HepG2 (cell line): ENCODE measurements around the gene ABCC3. TPM values are rescaled to one million over a fixed set of nuclear protein-coding genes. Genes with fewer than 3 reads are reported as not detected.
A peak's percentile ranks its signal among the peaks of the same experiment; 100 is the strongest.

Experiments used
- CHCHD3 ChIP-seq: sonication (generic); formaldehyde crosslinking; IDR thresholded peaks from 2 replicates; pipeline ENCODE4 v1.8.0; 2022; ENCODE audit warnings: mild to moderate bottlenecking, missing genetic modification reagents, moderate library complexity
- E2F1 ChIP-seq: sonication (generic); formaldehyde crosslinking; IDR thresholded peaks from 2 replicates; pipeline ENCODE4 v1.5.0; 2020; ENCODE audit warnings: missing genetic modification reagents
- EZH2 ChIP-seq: conservative IDR thresholded peaks from 2 replicates; pipeline ENCODE4 v1.6.1; 2012; ENCODE audit warnings: mild to moderate bottlenecking, low read depth, low read length, moderate library complexity
- FOXC1 ChIP-seq: sonication (generic); formaldehyde crosslinking; IDR thresholded peaks from 2 replicates; pipeline ENCODE4 v1.8.0; 2022; ENCODE audit warnings: mild to moderate bottlenecking, missing genetic modification reagents, borderline replicate concordance
- HDAC2 ChIP-seq: sonication (generic); formaldehyde crosslinking; IDR thresholded peaks from 2 replicates; pipeline ENCODE4 v1.4.0; 2020; ENCODE audit warnings: missing genetic modification reagents
- HIC2 ChIP-seq: sonication (generic); formaldehyde crosslinking; IDR thresholded peaks from 2 replicates; pipeline ENCODE4 v1.9.0; 2022; ENCODE audit warnings: low read depth, missing genetic modification reagents
- HOXD1 ChIP-seq: sonication (generic); formaldehyde crosslinking; IDR thresholded peaks from 2 replicates; pipeline ENCODE4 v1.5.0; 2020; ENCODE audit warnings: missing genetic modification reagents
- JUNB ChIP-seq: sonication (generic); formaldehyde crosslinking; IDR thresholded peaks from 2 replicates; pipeline ENCODE4 v1.8.0; 2022; ENCODE audit warnings: missing genetic modification reagents, mild to moderate bottlenecking, borderline replicate concordance
- PHF5A ChIP-seq: IDR thresholded peaks from one replicate; pipeline ENCODE4 v1.6.1; 2018; ENCODE audit warnings: low read depth, missing genetic modification reagents; ENCODE audit not compliant: unreplicated experiment
- RFXAP ChIP-seq: sonication (generic); formaldehyde crosslinking; IDR thresholded peaks from 2 replicates; pipeline ENCODE4 v1.4.0; 2020; ENCODE audit warnings: missing genetic modification reagents, borderline replicate concordance
- SNAPC4 ChIP-seq: sonication (generic); formaldehyde crosslinking; IDR thresholded peaks from 2 replicates; pipeline ENCODE4 v1.4.0; 2020; ENCODE audit warnings: mild to moderate bottlenecking, missing genetic modification reagents
- TAF1 ChIP-seq: sonication (generic); formaldehyde crosslinking; IDR thresholded peaks from 2 replicates; pipeline ENCODE4 v1.4.0; 2020; ENCODE audit warnings: missing genetic modification reagents
- TBP ChIP-seq: sonication (generic); formaldehyde crosslinking; IDR thresholded peaks from 2 replicates; pipeline ENCODE4 v1.5.0; 2020; ENCODE audit warnings: missing genetic modification reagents
- TFAP4 ChIP-seq: sonication (generic); IDR thresholded peaks from 2 replicates; pipeline ENCODE4 v1.6.1; 2016; ENCODE audit warnings: low read depth, borderline replicate concordance
- ZFP90 ChIP-seq: sonication (generic); formaldehyde crosslinking; IDR thresholded peaks from 2 replicates; pipeline ENCODE4 v1.8.0; 2022; ENCODE audit warnings: missing genetic modification reagents, mild to moderate bottlenecking, inconsistent platforms, borderline replicate concordance
- ZNF207 ChIP-seq: fragments of 450-650 bp; IDR thresholded peaks from 2 replicates; pipeline ENCODE4 v1.6.1; 2016; ENCODE audit warnings: antibody characterized with exemption, borderline replicate concordance
- ZNF235 ChIP-seq: sonication (generic); formaldehyde crosslinking; IDR thresholded peaks from 2 replicates; pipeline ENCODE4 v1.8.1; 2023; ENCODE audit warnings: mild to moderate bottlenecking, missing genetic modification reagents, borderline replicate concordance
- ZNF563 ChIP-seq: sonication (generic); formaldehyde crosslinking; IDR thresholded peaks from 2 replicates; pipeline ENCODE4 v1.8.0; 2022; ENCODE audit warnings: mild to moderate bottlenecking, moderate library complexity, missing genetic modification reagents
- ZNF572 ChIP-seq: sonication (generic); formaldehyde crosslinking; IDR thresholded peaks from 2 replicates; pipeline ENCODE4 v1.5.1; 2020; ENCODE audit warnings: mild to moderate bottlenecking, missing genetic modification reagents
- ZNF7 ChIP-seq: IDR thresholded peaks from 2 replicates; pipeline ENCODE4 v1.6.1; 2016; ENCODE audit warnings: missing biosample characterization, missing genetic modification reagents
- ZNF766 ChIP-seq: sonication (generic); formaldehyde crosslinking; IDR thresholded peaks from 2 replicates; pipeline ENCODE4 v1.5.0; 2020; ENCODE audit warnings: missing genetic modification reagents, borderline replicate concordance
- polyA plus RNA-seq, 8 experiments: library from polyadenylated mRNA; depleted of rRNA in 3 of 8; stranded (reverse) in 7 of 8; unstranded in 1 of 8; fragments of >200 nt; fragmentation: Illumina TruSeq in 4 of 8; extraction: Trizol in 4 of 8; gene quantifications; 2 replicates each; pipeline versions ENCODE4 v1.2.1 to v1.2.3, GENCODE V29; 2011 to 2016; ENCODE audit warnings: low read depth in 4 of 8, missing spikeins in 1 of 8, mixed read lengths in 1 of 8; ENCODE audit not compliant: insufficient read depth in 1 of 8
- total RNA-seq, 5 experiments: library from RNA; depleted of rRNA; stranded (reverse); fragments of >200 nt; fragmentation: Illumina TruSeq; extraction: Trizol; gene quantifications; 2 replicates each; pipeline ENCODE4 v1.2.3, GENCODE V29; 2016; ENCODE audit warnings: low read depth in 1 of 5

Gene ABCC3
- total and polyA plus RNA-seq, 2 of the 13 experiments (the other 11 are each of a cell fraction or from before 2014, with no cell fraction given) = 25.2 to 50.7 TPM

- TF ChIP-seq SNAPC4 (CRISPR knock-in tag) = peak; percentile 48; the same call in 1 of the 2 replicates
- 0 out of 2 replicates have a peak, but pooled peaks have one; percentile 40 for TF ChIP-seq HIC2
- peak; percentile 43 for TF ChIP-seq HDAC2 (CRISPR knock-in tag)
- no peak for TF ChIP-seq RFXAP (CRISPR knock-in tag)
- TF ChIP-seq E2F1 (CRISPR knock-in tag) = no peak
- TF ChIP-seq ZFP90 (CRISPR knock-in tag) = peak; percentile 28; the same call in 1 of the 2 replicates
- TF ChIP-seq TAF1 (CRISPR knock-in tag) = no peak; the same call in none of the 2 replicates
- TF ChIP-seq PHF5A (CRISPR knock-in tag) = no peak
- no peak for TF ChIP-seq ZNF235 (CRISPR knock-in tag)
- TF ChIP-seq ZNF766 (CRISPR knock-in tag) = peak; percentile 83; the same call in 1 of the 2 replicates
- no peak for TF ChIP-seq JUNB (CRISPR knock-in tag)
- no peak for TF ChIP-seq HOXD1 (CRISPR knock-in tag)
- TF ChIP-seq TBP (CRISPR knock-in tag) = no peak
- no peak for TF ChIP-seq ZNF7
- no peak for TF ChIP-seq ZNF572 (CRISPR knock-in tag)
- TF ChIP-seq ZNF563 = no peak
- no peak for TF ChIP-seq TFAP4
- peak; percentile 89 for TF ChIP-seq CHCHD3 (CRISPR knock-in tag)
- TF ChIP-seq ZNF207 = no peak
- TF ChIP-seq FOXC1 = 0 out of 2 replicates have a peak, but pooled peaks have one; percentile 45
- no peak for TF ChIP-seq EZH2
Observed at GRCh38 chr17:50687200-50688066, 52.8 kb downstream of the ABCC3 start (continued).
